COR-L47 (cell line): ENCODE data around the gene MGAT1.
"Not testable (repeated sequence)": the region's sequence is repeated elsewhere in the genome, so short reads cannot be mapped to it uniquely, and the experiment has no call there.

ENCODE experiments used
- DNase-seq: peaks from one replicate; lab custom pipeline; 2025; lab: John Stamatoyannopoulos, UW

The MGAT1 gene

DNA sequence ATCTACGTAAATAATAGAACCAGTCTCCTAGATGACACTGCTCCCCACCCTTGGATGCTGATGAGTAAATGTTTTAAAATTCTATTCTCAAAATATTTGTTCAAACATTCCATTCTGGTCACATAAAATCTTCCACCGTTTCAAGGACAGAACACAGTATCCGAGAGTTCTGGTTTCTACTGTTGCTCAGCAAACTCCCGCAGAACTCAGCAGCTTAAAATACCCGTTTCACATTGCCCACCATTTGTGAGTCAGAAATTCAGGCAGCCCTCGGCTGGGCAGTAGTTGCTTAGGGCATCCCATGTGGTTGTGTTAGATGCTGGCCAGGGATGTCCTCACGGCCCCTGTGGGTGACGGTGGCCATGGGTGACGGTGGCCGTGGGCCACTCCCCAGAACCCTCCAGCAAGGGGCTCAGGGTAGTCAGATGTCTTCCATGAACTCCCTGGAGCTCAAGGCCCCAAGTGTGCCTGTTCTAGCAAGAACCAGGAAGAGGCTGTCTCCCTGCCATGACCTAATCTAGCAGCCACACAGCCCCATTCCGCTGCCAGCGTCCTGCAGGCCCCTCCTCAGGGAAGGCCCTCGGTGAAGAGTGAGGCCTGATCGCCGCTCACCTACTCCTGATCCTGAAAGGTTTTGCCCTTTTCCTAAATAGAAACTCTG lies 17.4 kb downstream of the MGAT1 start:
- DNase-seq, result no peak

DNA sequence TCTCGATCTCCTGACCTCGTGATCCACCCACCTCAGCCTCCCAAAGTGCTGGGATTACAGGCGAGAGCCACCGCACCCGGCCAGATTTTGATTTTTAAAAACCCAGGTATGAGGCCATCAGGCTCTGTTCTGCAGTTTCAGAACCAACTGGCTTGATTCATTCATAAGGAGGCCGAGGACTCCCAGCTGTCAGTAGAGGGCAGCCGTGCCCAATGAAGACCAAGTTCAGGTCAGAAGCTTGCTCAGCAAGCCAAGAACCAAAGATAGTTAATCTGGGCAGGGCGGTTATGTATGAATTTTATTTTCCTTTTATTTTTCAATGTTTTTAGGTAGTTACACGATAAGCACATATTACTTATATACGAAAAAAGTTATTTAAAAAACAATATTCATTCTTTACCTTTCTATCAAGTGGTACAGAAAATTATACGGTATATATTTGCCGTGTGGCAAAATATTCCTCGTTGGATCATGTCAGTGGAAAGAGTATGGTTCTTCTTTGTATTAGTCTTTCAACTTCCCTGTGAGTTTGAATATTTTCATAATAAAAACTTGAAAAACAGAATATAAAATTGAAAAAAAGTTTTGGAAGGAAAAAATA lies 18.0 kb downstream of the MGAT1 start:
- peak; percentile 45 for DNase-seq

- no peak for DNase-seq
These were observed 19.1 kb downstream of the MGAT1 start for GRCh38 chr5:180783340-180784052.

- DNase-seq, result no peak
These were observed 19.9 kb downstream of the MGAT1 start for GRCh38 chr5:180782748-180783147.

- not testable (repeated sequence) for DNase-seq
These were observed 20.7 kb downstream of the MGAT1 start for GRCh38 chr5:180781900-180782326.

DNA sequence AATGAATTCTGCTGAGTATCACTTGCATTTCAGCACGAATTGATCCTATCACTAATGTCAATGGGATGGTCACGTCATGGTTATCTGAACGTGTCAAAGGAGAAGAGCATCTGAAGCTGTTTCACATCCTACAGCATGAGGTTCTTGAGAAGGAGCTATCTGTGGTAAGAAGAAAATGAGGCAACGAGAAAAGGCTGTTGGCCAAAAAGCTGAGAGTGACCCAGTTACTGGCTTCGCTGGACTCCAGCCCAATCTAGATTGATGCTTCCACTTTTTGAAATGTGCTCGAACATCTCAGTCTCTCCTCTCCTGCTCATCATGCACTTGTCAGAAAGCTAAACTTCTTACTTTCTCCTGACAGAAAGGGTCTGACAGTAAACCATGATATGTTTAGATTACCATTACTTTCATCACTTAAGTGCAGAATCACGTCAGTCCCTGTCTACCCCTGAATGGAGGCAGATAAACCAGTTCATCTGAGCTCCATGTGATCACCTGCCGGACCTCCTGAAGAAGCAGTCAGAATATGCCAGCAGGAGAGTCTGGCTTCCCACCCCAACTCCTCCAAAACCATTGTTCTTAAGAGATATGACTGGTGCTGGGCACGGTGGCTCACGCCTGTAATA lies 22.5 kb downstream of the MGAT1 start:
- DNase-seq, result no peak

DNA sequence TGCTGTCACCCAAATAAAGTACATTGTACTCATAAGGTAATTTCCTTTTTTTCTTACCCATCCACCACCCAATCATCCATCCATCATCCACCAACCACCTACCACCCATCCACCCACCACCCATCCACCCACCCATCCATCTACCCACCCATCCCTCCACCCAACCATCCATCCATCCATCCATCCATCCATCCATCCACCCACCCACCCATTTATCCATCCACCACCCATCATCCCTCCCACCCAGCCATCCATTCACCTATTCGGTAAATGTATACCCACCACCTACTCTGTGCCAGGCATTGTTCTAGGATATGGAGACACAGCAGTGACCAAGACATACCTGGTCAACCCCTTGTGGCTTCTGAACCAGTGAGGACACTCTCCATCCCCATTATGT lies 25.1 kb downstream of the MGAT1 start:
- no peak for DNase-seq

- no peak for DNase-seq
These were observed 26.2 kb downstream of the MGAT1 start for GRCh38 chr5:180776376-180776775.

DNA sequence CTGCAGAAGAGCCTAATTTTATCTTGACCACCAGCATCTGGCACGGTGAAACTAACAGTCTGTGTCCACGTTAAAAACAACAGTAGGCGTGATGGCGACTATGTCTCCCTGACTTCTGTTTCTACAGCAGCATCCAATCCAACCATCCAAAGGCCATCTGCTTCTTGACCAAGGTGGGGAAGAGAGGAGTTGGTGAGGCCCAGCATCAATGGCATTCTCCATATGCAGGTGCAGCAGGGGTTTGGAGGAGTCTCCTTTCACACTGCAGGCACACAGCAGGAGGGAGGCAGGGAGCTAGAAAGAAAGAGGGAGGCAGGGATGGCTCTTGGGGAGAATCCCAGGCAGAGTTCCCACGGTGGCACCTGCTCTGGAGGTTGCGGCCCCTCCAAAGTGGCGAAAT lies 27.0 kb downstream of the MGAT1 start:
- no peak for DNase-seq

DNA sequence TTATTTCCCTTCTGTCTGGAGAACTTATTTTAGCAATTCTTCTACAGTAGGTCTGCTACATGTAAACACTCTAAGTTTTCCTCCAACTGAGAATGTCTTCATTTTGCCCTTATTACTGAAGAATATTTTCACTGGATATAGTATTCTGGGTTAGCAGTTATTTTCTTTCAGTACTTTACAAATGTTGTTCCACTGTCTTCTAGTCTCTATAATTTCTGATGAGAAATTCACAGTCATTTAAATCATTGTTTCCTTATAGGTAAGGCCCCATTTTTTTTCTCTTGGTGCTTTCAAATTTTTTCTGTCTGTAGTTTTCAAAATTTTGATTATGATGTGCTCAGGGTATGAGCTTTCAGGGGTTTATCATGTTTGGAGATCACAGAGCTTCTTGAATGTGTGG lies 30.8 kb downstream of the MGAT1 start:
- no peak for DNase-seq

GRCh38 chr5:180769821-180770220 lies 32.8 kb downstream of the MGAT1 start:
- no peak for DNase-seq

DNA sequence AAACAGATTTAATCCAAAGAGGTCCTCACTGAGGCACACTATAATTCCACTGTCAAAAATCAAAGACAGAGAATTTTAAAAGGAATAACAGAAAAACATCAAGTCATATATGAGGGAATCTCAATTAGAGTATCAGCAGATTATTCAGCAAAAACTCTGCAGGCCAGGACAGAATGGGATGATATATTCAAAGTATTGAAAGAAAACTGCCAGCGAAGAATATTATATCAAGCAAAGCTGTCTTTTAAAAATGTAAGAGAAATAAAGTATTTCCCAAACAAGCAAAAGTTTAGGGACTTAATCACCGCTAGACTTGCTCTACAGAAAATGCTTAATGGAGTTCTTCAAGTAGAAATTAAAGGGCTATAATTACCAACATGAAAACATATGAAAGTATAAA lies 47.0 kb downstream of the MGAT1 start:
- DNase-seq, result no peak

GRCh38 chr5:180744253-180744652 lies 58.4 kb downstream of the MGAT1 start:
- DNase-seq, result no peak

GRCh38 chr5:180742727-180743126 lies 59.9 kb downstream of the MGAT1 start:
- DNase-seq, result no peak

- not testable (repeated sequence) for DNase-seq
These were observed 61.7 kb downstream of the MGAT1 start for GRCh38 chr5:180740953-180741352.

DNA sequence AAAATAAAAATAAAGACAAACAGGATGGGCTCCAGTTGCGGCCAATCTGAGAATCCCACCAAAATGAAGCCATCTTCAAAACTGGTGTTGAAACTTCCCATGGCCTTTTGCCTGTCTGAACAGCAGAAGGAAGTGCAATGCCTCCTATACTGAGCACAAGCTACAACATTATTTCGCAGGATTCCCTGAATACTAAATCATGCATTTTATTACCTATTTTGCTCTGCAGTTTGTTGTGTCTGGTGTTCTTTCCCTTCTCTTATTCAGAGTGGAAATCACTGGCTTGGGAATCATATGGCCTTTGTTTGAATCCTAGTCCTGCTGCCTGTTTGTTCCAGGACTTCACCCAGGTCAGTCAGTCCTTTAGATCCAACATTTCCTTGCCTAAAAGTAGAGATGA lies 62.6 kb downstream of the MGAT1 start, which contains the start of gene OR2Y1:
OR2Y1 (minus strand) TSS at position 101 of the 400 bp plus-strand sequence; CDS start at position 101, 0 bp downstream.
- no peak for DNase-seq

DNA sequence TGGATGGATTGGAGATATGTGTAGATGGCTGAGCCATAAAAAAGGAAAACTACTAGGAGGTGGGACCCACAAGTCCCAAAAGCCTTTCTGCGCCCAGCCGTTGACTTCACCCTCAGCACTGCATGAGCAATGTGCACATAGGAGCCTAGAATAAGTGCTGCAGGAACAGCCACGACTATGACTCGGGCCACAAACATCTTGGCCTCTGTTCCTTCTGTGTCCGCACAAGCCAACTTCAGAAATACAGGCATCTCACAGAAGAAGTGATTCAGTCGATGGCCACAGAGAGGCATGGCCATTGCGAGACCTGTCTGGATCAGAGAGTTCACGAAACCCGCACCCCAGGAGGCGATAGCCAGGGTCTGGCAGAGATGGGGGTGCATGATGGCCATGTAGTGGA lies 63.3 kb downstream of the MGAT1 start:
- DNase-seq, result no peak

- DNase-seq, result no peak
These were observed 66.1 kb downstream of the MGAT1 start for GRCh38 chr5:180736536-180736935.
